PC-3 (cell line): Measurements from ENCODE around the gene SIK1. TPM values are rescaled to one million over a fixed set of nuclear protein-coding genes. Genes with fewer than 3 reads are reported as not detected.

Experiments
- ATAC-seq: fragments of 200-7000 bp; cut with Tn5 transposase; 2 replicates; pipeline ENCODE4 v1.9.1; 2020; ENCODE audit warnings: mild to moderate bottlenecking, moderate library complexity
- BruUV-seq: library from RNA; stranded (reverse); fragments of 400-500 nt; replicated peaks from 2 replicates; lab custom pipeline; 2021; lab: Mats Ljungman, UMichigan
- CTCF ChIA-PET: fragments of 300-600 bp; sonication (Branson Sonifier 250); formaldehyde crosslinking; loops from one replicate; lab custom pipeline; 2022; ENCODE audit warnings: antibody characterized with exemption; lab: Charles Lee
- POLR2A ChIA-PET: fragments of 300-600 bp; sonication (Branson Sonifier 250); formaldehyde crosslinking; loops from one replicate; lab custom pipeline; 2022; ENCODE audit warnings: antibody characterized with exemption; ENCODE audit not compliant: unreplicated experiment; lab: Charles Lee
- DNase-seq: peaks from one replicate; pipeline ENCODE4 v3.0.0-alpha.2; 2015
- H2AFZ ChIP-seq: fragments of 300-600 bp; sonication (generic); 2 replicates; pipeline ENCODE4 v1.6.0; 2016; ENCODE audit warnings: antibody characterized with exemption, low read length
- H3F3A ChIP-seq: fragments of 300-600 bp; sonication (generic); one replicate; pipeline ENCODE4 v1.6.0; 2017; ENCODE audit warnings: antibody characterized with exemption, low read length, control low read depth, mild to moderate bottlenecking; ENCODE audit not compliant: unreplicated experiment
- H3K27ac ChIP-seq: fragments of 300-600 bp; sonication (generic); 2 replicates; pipeline ENCODE4 v1.5.1; 2016; ENCODE audit warnings: mild to moderate bottlenecking, low read length
- H3K27me3 ChIP-seq: fragments of 300-600 bp; sonication (generic); 2 replicates; pipeline ENCODE4 v1.6.1; 2016; ENCODE audit warnings: low read length, mixed read lengths
- H3K36me3 ChIP-seq: fragments of 300-600 bp; sonication (generic); 2 replicates; pipeline ENCODE4 v1.6.1; 2016; ENCODE audit warnings: low read depth, mixed run types, low read length, mixed read lengths
- H3K4me1 ChIP-seq: fragments of 300-600 bp; sonication (generic); 2 replicates; pipeline ENCODE4 v1.5.1; 2016; ENCODE audit warnings: low read length; ENCODE audit not compliant: insufficient read depth
- H3K4me2 ChIP-seq: fragments of 300-600 bp; sonication (generic); 2 replicates; pipeline ENCODE4 v1.6.0; 2016; ENCODE audit warnings: low read length
- H3K4me3 ChIP-seq: fragments of 300-600 bp; sonication (generic); 2 replicates; pipeline ENCODE4 v1.5.1; 2016; ENCODE audit warnings: mild to moderate bottlenecking, low read length, mixed read lengths
- H3K79me2 ChIP-seq: fragments of 300-600 bp; sonication (generic); 2 replicates; pipeline ENCODE4 v1.6.1; 2017; ENCODE audit warnings: low read length, mixed read lengths
- H3K9ac ChIP-seq: fragments of 300-600 bp; sonication (generic); 2 replicates; pipeline ENCODE4 v1.6.0; 2016; ENCODE audit warnings: mild to moderate bottlenecking, low read length
- H3K9me2 ChIP-seq: fragments of 300-600 bp; sonication (generic); replicated peaks from 2 replicates; pipeline ENCODE4 v1.6.1; 2016; ENCODE audit warnings: mixed run types, low read length, mixed read lengths
- H3K9me3 ChIP-seq: fragments of 300-600 bp; sonication (generic); 2 replicates; pipeline ENCODE4 v1.6.1; 2016; ENCODE audit warnings: low read length, mixed read lengths
- H4K20me1 ChIP-seq: fragments of 300-600 bp; sonication (generic); 2 replicates; pipeline ENCODE4 v1.6.1; 2016; ENCODE audit warnings: low read length, mixed read lengths
- CTCF ChIP-seq: fragments of 300-600 bp; sonication (generic); conservative IDR thresholded peaks from 2 replicates; pipeline ENCODE4 v1.5.1; 2017; ENCODE audit warnings: antibody characterized with exemption, low read depth, mild to moderate bottlenecking, low read length
- EZH2 ChIP-seq: fragments of 300-600 bp; sonication (generic); IDR thresholded peaks from one replicate; pipeline ENCODE4 v1.6.1; 2017; ENCODE audit warnings: antibody characterized with exemption, mild to moderate bottlenecking, low read length; ENCODE audit not compliant: unreplicated experiment
- EZH2phosphoT487 ChIP-seq: fragments of 300-600 bp; sonication (generic); IDR thresholded peaks from 2 replicates; pipeline ENCODE4 v1.6.1; 2018; ENCODE audit warnings: mild to moderate bottlenecking, antibody characterized with exemption, low read length, borderline replicate concordance
- intact Hi-C: fragments of 100-400 bp; cut with micrococcal nuclease; formaldehyde crosslinking; loops from 2 replicates; pipeline ENCODE4 v1.9.0; 2023
- total RNA-seq: library from RNA; depleted of rRNA; stranded (reverse); fragments of >200 nt; gene quantifications from 2 replicates; pipeline ENCODE4 v1.2.3, GENCODE V29; 2014

Gene SIK1
- total RNA-seq, 1 experiment from 2014 or later: 107 TPM

- H4K20me1 ChIP-seq: no peaks in the 10 kb centered on the region
- no peaks in the 10 kb centered on the region for H3K27me3 ChIP-seq
- ChIA-PET POLR2A (no interaction called here), CTCF (no interaction called here)
- H3K4me1 ChIP-seq: peaks cover 11% of the 10 kb centered on the region
- no peak overlapping the region for H3K9ac ChIP-seq
- no peak overlapping the region for H3K4me2 ChIP-seq
- DNase-seq (no peak), ATAC-seq (no peak)
- no peaks in the 10 kb centered on the region for H3K79me2 ChIP-seq
- intact Hi-C loops: no loop called here
- no peak overlapping the region for H2AFZ ChIP-seq
- H3K4me3 ChIP-seq: no peak overlapping the region
- no peaks in the 10 kb centered on the region for H3K36me3 ChIP-seq
- no peaks in the 10 kb centered on the region for H3K9me3 ChIP-seq
- BruUV-seq: no TSS peak
- TF ChIP-seq EZH2 (no peak), EZH2phosphoT487 (no peak), CTCF (no peak)
- no peaks in the 10 kb centered on the region for H3F3A ChIP-seq
- no peaks in the 10 kb centered on the region for H3K9me2 ChIP-seq
- no peak overlapping the region for H3K27ac ChIP-seq
These were observed 58.2 kb downstream of the SIK1 start for GRCh38 chr21:43368685-43369084.

DNA sequence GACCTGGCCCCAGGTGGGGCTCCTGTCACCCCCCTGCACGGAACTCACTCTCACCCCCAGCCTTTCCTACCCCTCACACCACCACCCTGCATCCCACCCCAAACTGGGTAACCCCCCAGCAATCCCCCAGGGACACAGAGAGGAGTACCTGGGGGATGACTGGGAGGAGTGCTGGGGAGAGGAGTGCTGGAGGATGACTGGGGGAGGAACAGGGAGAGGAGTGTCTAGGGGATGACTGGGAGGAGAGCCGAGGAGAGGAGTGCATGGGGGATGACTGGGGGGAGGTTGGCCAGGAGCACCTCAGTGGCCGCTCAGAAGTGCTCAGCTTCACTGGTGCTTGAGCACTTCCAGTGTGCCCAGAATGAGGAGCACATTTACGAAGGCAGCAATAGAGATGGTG is 59.1 kb downstream of the SIK1 start:
- no peaks in the 10 kb centered on the region for H3F3A ChIP-seq
- H3K36me3 ChIP-seq: no peaks in the 10 kb centered on the region
- H3K9me2 ChIP-seq: no peaks in the 10 kb centered on the region
- no peak overlapping the region for H3K9ac ChIP-seq
- intact Hi-C loops: no loop called here
- ChIA-PET POLR2A (no interaction called here), CTCF (no interaction called here)
- TF ChIP-seq EZH2phosphoT487 (no peak), EZH2 (no peak), CTCF (no peak)
- H2AFZ ChIP-seq: no peak overlapping the region
- ATAC-seq: no peak
- H3K27me3 ChIP-seq: no peaks in the 10 kb centered on the region
- no peak overlapping the region for H3K4me3 ChIP-seq
- no peaks in the 10 kb centered on the region for H3K79me2 ChIP-seq
- H3K9me3 ChIP-seq: no peaks in the 10 kb centered on the region
- no peak overlapping the region for H3K27ac ChIP-seq
- H3K4me1 ChIP-seq: peaks cover 4% of the 10 kb centered on the region
- DNase-seq: no peak
- no peak overlapping the region for H3K4me2 ChIP-seq
- BruUV-seq: no TSS peak
- H4K20me1 ChIP-seq: no peaks in the 10 kb centered on the region

GRCh38 chr21:43367296-43367695 is 59.6 kb downstream of the SIK1 start:
- intact Hi-C loops: no loop called here
- H3K79me2 ChIP-seq: no peaks in the 10 kb centered on the region
- H4K20me1 ChIP-seq: no peaks in the 10 kb centered on the region
- no peaks in the 10 kb centered on the region for H3K9me2 ChIP-seq
- H3K9me3 ChIP-seq: no peaks in the 10 kb centered on the region
- no peaks in the 10 kb centered on the region for H3K4me1 ChIP-seq
- H3K9ac ChIP-seq: no peak overlapping the region
- H3K4me3 ChIP-seq: no peak overlapping the region
- ATAC-seq (no peak), DNase-seq (no peak)
- no peak for TF ChIP-seq CTCF
- no peak for TF ChIP-seq EZH2
- no peak for TF ChIP-seq EZH2phosphoT487
- no TSS peak for BruUV-seq
- no peak overlapping the region for H2AFZ ChIP-seq
- H3K27me3 ChIP-seq: no peaks in the 10 kb centered on the region
- no peak overlapping the region for H3K27ac ChIP-seq
- CTCF ChIA-PET: no interaction called here
- H3K4me2 ChIP-seq: no peak overlapping the region
- POLR2A ChIA-PET: no interaction called here
- no peaks in the 10 kb centered on the region for H3F3A ChIP-seq
- no peaks in the 10 kb centered on the region for H3K36me3 ChIP-seq
